CD1c-positive myeloid dendritic cell (primary cell): ENCODE data around the gene SRD5A3.

ENCODE experiments used
- DNase-seq: peaks from one replicate; pipeline ENCODE4 v3.0.0-alpha.2; 2016; ENCODE audit errors: extremely low spot score

Gene SRD5A3

GRCh38 chr4:55373461-55373860 lies 27.4 kb downstream of the SRD5A3 start:
- no peak for DNase-seq

GRCh38 chr4:55376698-55377097 lies 30.7 kb downstream of the SRD5A3 start:
- DNase-seq = no peak

GRCh38 chr4:55378617-55379467 lies 32.8 kb downstream of the SRD5A3 start:
- DNase-seq = no peak

GRCh38 chr4:55380576-55380975 lies 34.5 kb downstream of the SRD5A3 start:
- DNase-seq = no peak

- DNase-seq = no peak
Observed at GRCh38 chr4:55381502-55381901, 35.5 kb downstream of the SRD5A3 start.

GRCh38 chr4:55382488-55383003 lies 36.5 kb downstream of the SRD5A3 start:
- no peak for DNase-seq

- DNase-seq = no peak
Observed at GRCh38 chr4:55385201-55385649, 39.2 kb downstream of the SRD5A3 start.

- DNase-seq = no peak
Observed at GRCh38 chr4:55386073-55386472, 40.0 kb downstream of the SRD5A3 start.

- no peak for DNase-seq
Observed at GRCh38 chr4:55386840-55387239, 40.8 kb downstream of the SRD5A3 start.

- no peak for DNase-seq
Observed at GRCh38 chr4:55393461-55394320, 47.6 kb downstream of the SRD5A3 start.

GRCh38 chr4:55395218-55395528 lies 49.1 kb downstream of the SRD5A3 start:
- DNase-seq = no peak

GRCh38 chr4:55395529-55396307 lies 49.7 kb downstream of the SRD5A3 start, which contains the start of gene TMEM165:
Gene TMEM165 (plus strand): TSS chr4:55395957. CDS start chr4:55396190, 233 bp downstream.
- peak; percentile 93 for DNase-seq

GRCh38 chr4:55396308-55397125 lies 50.5 kb downstream of the SRD5A3 start:
- peak; percentile 41 for DNase-seq

- peak; percentile 11 for DNase-seq
Observed at GRCh38 chr4:55397126-55397436, 51.0 kb downstream of the SRD5A3 start.

GRCh38 chr4:55397520-55398321 lies 51.7 kb downstream of the SRD5A3 start:
- DNase-seq = peak; percentile 90

GRCh38 chr4:55398461-55398860 lies 52.4 kb downstream of the SRD5A3 start:
- DNase-seq = peak; percentile 22

- peak; percentile 13 for DNase-seq
Observed at GRCh38 chr4:55398966-55399365, 52.9 kb downstream of the SRD5A3 start.

- DNase-seq = no peak
Observed at GRCh38 chr4:55399581-55399980, 53.5 kb downstream of the SRD5A3 start.

GRCh38 chr4:55405073-55405472 lies 59.0 kb downstream of the SRD5A3 start:
- DNase-seq = no peak

GRCh38 chr4:55406545-55406944 lies 60.5 kb downstream of the SRD5A3 start:
- DNase-seq = no peak
